ENCODE data around the gene MTURN. TPM values are rescaled to one million over a fixed set of nuclear protein-coding genes. Genes with fewer than 3 reads are reported as not detected.

The MTURN gene
- polyA plus RNA-seq, 2 of the 4 experiments (the other 2 are of a cell fraction): 2.3 to 2.5 TPM

- no peak for FAIRE-seq
- ChIA-PET POLR2A (no interaction called here), CTCF (interaction anchor here (1.8 to 6.4 kb wide), 2 partner anchors 11 to 389 kb away, joined by 6 to 30 read pairs; no protein-coding TSS in a partner anchor)
- H3K9me3 ChIP-seq: no peaks in the 10 kb centered on the region
- no peak overlapping the region for H3K4me3 ChIP-seq
- DNase-seq (ENCODE audit: low read depth in 1 of 2, low spot score in 1 of 2): no peak
- no peak overlapping the region for H3K4me2 ChIP-seq
- no peak overlapping the region for H3K27ac ChIP-seq
- H3K4me1 ChIP-seq: peaks cover 21% of the 10 kb centered on the region; the same call in 2 of the 3 replicates
- 58% methylated on average over 3 of the region's 3 CpGs for WGBS (ENCODE audit: missing lambda C conversion rate)
- ATAC-seq: no peak
- TF ChIP-seq PHF8 (IDR thresholded peaks at IDR 0.05; ENCODE audit: borderline replicate concordance, low read depth) (no peak), RCOR1 (IDR thresholded peaks at IDR 0.05; ENCODE audit: low read depth, low read length) (no peak), TP53 (CRISPR knock-in tag; IDR thresholded peaks at IDR 0.05) (no peak), USF2 (IDR thresholded peaks at IDR 0.05) (no peak), MAX (IDR thresholded peaks at IDR 0.05) (no peak), PBX3 (IDR thresholded peaks at IDR 0.05) (no peak), RFX5 (IDR thresholded peaks at IDR 0.05) (no peak), HES2 (IDR thresholded peaks at IDR 0.05) (no peak), RARB (CRISPR knock-in tag; IDR thresholded peaks at IDR 0.05) (no peak), HDAC2 (IDR thresholded peaks at IDR 0.05) (no peak), MYC (IDR thresholded peaks at IDR 0.05; ENCODE audit: borderline replicate concordance, low read length) (no peak), HOXA7 (CRISPR knock-in tag; IDR thresholded peaks at IDR 0.05) (no peak), ZSCAN20 (CRISPR knock-in tag; IDR thresholded peaks at IDR 0.05) (no peak), CHD2 (IDR thresholded peaks at IDR 0.05; ENCODE audit: low read length, partially characterized antibody) (no peak), ATOH8 (CRISPR knock-in tag; IDR thresholded peaks at IDR 0.05; ENCODE audit: low read depth) (no peak)
Measured at GRCh38 chr7:30175180-30175579, 40.4 kb downstream of the MTURN start.

- 82% methylated on average over 7 of the region's 7 CpGs for WGBS (ENCODE audit: missing lambda C conversion rate)
- peaks cover 21% of the 10 kb centered on the region; the same call in 2 of the 3 replicates for H3K4me1 ChIP-seq
- no peaks in the 10 kb centered on the region for H3K9me3 ChIP-seq
- no peak for ATAC-seq
- no peak overlapping the region for H3K27ac ChIP-seq
- no peak for DNase-seq (ENCODE audit: low read depth in 1 of 2, low spot score in 1 of 2)
- no peak for TF ChIP-seq POLR2AphosphoS2 (conservative IDR thresholded peaks at IDR 0.05; ENCODE audit: low read length)
- no peak for TF ChIP-seq RAD21 (conservative IDR thresholded peaks at IDR 0.05 in 1 of 2, IDR thresholded peaks at IDR 0.05 in 1 of 2)
- TF ChIP-seq ELK1 (IDR thresholded peaks at IDR 0.05; ENCODE audit: low read depth, low read length): no peak
- no peak for TF ChIP-seq BHLHE40 (IDR thresholded peaks at IDR 0.05; ENCODE audit: low read depth, low read length)
- POLR2A ChIA-PET: no interaction called here
- CTCF ChIA-PET: interaction anchor here (1.8 to 6.4 kb wide), 2 partner anchors 12 to 388 kb away, joined by 6 to 30 read pairs; no protein-coding TSS in a partner anchor
- H3K4me2 ChIP-seq: no peak overlapping the region
- no peak for FAIRE-seq
- H3K4me3 ChIP-seq: no peak overlapping the region
Measured at GRCh38 chr7:30175636-30176147, 40.9 kb downstream of the MTURN start.
